Measurements from ENCODE around the gene DIAPH1. TPM values are rescaled to one million over a fixed set of nuclear protein-coding genes. Genes with fewer than 3 reads are reported as not detected.
A peak's percentile ranks its signal among the peaks of the same experiment; 100 is the strongest.

The DIAPH1 gene
- total RNA-seq, 1 donor from 2014 or later: 136 TPM

GRCh38 chr5:141634720-141635119 lies 15.9 kb upstream of the DIAPH1 start:
- no peaks in the 10 kb centered on the region for H3K9me3 Mint-ChIP-seq
- TF ChIP-seq CTCF (IDR thresholded peaks at IDR 0.05): no peak
- DNase-seq (no peak), ATAC-seq (ENCODE audit: low read depth) (no peak)
- H3K4me1 Mint-ChIP-seq: peaks cover 39% of the 10 kb centered on the region
- intact Hi-C loops (cut with micrococcal nuclease): loop anchor here (5.0 kb wide), 2 partner anchors 473 to 1232 kb away; partner anchors contain the start of genes ANKHD1 and NDFIP1
- peaks cover 30% of the 10 kb centered on the region for H3K36me3 Mint-ChIP-seq (ENCODE audit: low read depth)
- H3K4me3 Mint-ChIP-seq: peak overlapping the region; percentile 89
- H3K27ac Mint-ChIP-seq: peak overlapping the region; percentile 73
- POLR2A ChIA-PET: interaction anchor here (1.7 to 5.8 kb wide), 6 partner anchors 10 to 314 kb away, joined by 5 to 95 read pairs (median 36); partner anchors contain the start of genes DIAPH1, FCHSD1 and TAF7
- no peaks in the 10 kb centered on the region for H3K27me3 Mint-ChIP-seq
- CTCF ChIA-PET: interaction anchor here (1.1 to 9.1 kb wide), 4 partner anchors 16 to 326 kb away, joined by 3 to 87 read pairs (median 24); partner anchors contain the start of genes DIAPH1 and TAF7

GRCh38 chr5:141633871-141634561 lies 15.2 kb upstream of the DIAPH1 start:
- ATAC-seq (ENCODE audit: low read depth) (peak; percentile 42), DNase-seq (no peak)
- H3K36me3 Mint-ChIP-seq (ENCODE audit: low read depth): peaks cover 37% of the 10 kb centered on the region
- peak overlapping the region; percentile 66 for H3K27ac Mint-ChIP-seq
- ChIA-PET CTCF (interaction anchor here (0.9 to 9.1 kb wide), 6 partner anchors 11 to 327 kb away, joined by 3 to 87 read pairs (median 4); partner anchors contain the start of genes DIAPH1 and TAF7), POLR2A (interaction anchor here (0.6 to 5.8 kb wide), 10 partner anchors 10 to 999 kb away, joined by 3 to 95 read pairs (median 8); partner anchors contain the start of genes DIAPH1, FCHSD1 and TAF7)
- no peaks in the 10 kb centered on the region for H3K27me3 Mint-ChIP-seq
- peak overlapping the region; percentile 56 for H3K4me3 Mint-ChIP-seq
- TF ChIP-seq CTCF (IDR thresholded peaks at IDR 0.05): no peak
- H3K9me3 Mint-ChIP-seq: no peaks in the 10 kb centered on the region
- peaks cover 39% of the 10 kb centered on the region for H3K4me1 Mint-ChIP-seq
- intact Hi-C loops (cut with micrococcal nuclease): no loop called here

GRCh38 chr5:141632650-141633049 lies 13.8 kb upstream of the DIAPH1 start:
- ChIA-PET POLR2A (interaction anchor here (0.8 to 5.8 kb wide), 3 partner anchors 8 to 27 kb away, joined by 3 to 57 read pairs (median 21); partner anchors contain the start of gene FCHSD1), CTCF (interaction anchor here (0.8 to 9.1 kb wide), 4 partner anchors 11 to 40 kb away, joined by 3 to 87 read pairs (median 22); partner anchors contain the start of gene DIAPH1)
- intact Hi-C loops (cut with micrococcal nuclease): no loop called here
- no peaks in the 10 kb centered on the region for H3K9me3 Mint-ChIP-seq
- no peak for ATAC-seq (ENCODE audit: low read depth)
- no peaks in the 10 kb centered on the region for H3K27me3 Mint-ChIP-seq
- H3K4me1 Mint-ChIP-seq: peaks cover 32% of the 10 kb centered on the region
- no peak for TF ChIP-seq CTCF (IDR thresholded peaks at IDR 0.05)
- no peak for DNase-seq
- H3K27ac Mint-ChIP-seq: no peak overlapping the region
- peaks cover 49% of the 10 kb centered on the region for H3K36me3 Mint-ChIP-seq (ENCODE audit: low read depth)
- no peak overlapping the region for H3K4me3 Mint-ChIP-seq

- no peak for DNase-seq
- Mint-ChIP-seq H3K27ac (no peak overlapping the region), H3K9me3 (no peaks in the 10 kb centered on the region), H3K4me3 (no peak overlapping the region), H3K27me3 (no peaks in the 10 kb centered on the region), H3K4me1 (peaks cover 26% of the 10 kb centered on the region), H3K36me3 (ENCODE audit: low read depth) (peaks cover 63% of the 10 kb centered on the region)
- intact Hi-C loops (cut with micrococcal nuclease): no loop called here
- ChIA-PET POLR2A (interaction anchor here (0.6 to 1.2 kb wide), 3 partner anchors 21 to 933 kb away, joined by 7 to 12 read pairs (median 7); partner anchors contain the start of gene FCHSD1), CTCF (interaction anchor here (6.0 to 9.1 kb wide), 2 partner anchors 12 to 38 kb away, joined by 42 to 87 read pairs; partner anchors contain the start of gene DIAPH1)
- no peak for TF ChIP-seq CTCF (IDR thresholded peaks at IDR 0.05)
- no peak for ATAC-seq (ENCODE audit: low read depth)
These were observed 11.9 kb upstream of the DIAPH1 start for GRCh38 chr5:141630570-141631140.

All from activated B cell treated with CpG ODN at 0.5 μM for 24 hours (primary cell).